Erythroblast (primary cell): ENCODE results near the gene LRRC17.

Experiments used
- GATA1 ChIP-seq: IDR thresholded peaks from 2 replicates; pipeline ENCODE4 v1.6.1; 2011; ENCODE audit warnings: low read depth, mild to moderate bottlenecking, control low read depth, low read length, moderate library complexity
- POLR2A ChIP-seq: IDR thresholded peaks from 2 replicates; pipeline ENCODE4 v1.6.1; 2011; ENCODE audit warnings: mild to moderate bottlenecking, low read length

DNA sequence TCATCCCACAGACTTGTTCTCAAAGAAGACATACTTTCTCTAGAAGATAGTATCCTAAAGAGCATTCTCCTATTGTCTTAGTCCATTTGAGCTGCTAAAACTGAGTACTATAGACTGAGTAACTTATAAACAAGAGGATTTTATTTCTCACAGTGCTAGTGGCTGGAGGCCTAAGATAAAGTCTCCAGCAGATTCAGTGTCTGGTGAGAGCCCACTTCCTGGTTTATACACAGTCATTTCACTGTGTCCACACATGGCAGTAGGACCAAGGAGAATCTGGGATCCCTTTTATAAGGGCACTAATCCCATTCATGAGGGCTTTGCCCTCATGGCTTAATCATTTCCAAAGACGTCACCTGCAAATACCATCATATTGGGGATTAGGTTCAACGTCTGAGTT is 68.7 kb downstream of the LRRC17 start:
- TF ChIP-seq POLR2A = no peak
- no peak for TF ChIP-seq GATA1
